22Rv1 (cell line): Measurements from ENCODE around the gene CCDC187.

Source experiments
- ZFX ChIP-seq: fragments of 450-650 bp; IDR thresholded peaks from 2 replicates; pipeline ENCODE4 v1.6.1; 2017; ENCODE audit warnings: antibody characterized with exemption, borderline replicate concordance
- TF ChIP-seq, protein P1 (sequence below): fragments of 450-650 bp; IDR thresholded peaks from 2 replicates; pipeline ENCODE4 v1.5.1; 2017; ENCODE audit warnings: mild to moderate bottlenecking

DNA sequence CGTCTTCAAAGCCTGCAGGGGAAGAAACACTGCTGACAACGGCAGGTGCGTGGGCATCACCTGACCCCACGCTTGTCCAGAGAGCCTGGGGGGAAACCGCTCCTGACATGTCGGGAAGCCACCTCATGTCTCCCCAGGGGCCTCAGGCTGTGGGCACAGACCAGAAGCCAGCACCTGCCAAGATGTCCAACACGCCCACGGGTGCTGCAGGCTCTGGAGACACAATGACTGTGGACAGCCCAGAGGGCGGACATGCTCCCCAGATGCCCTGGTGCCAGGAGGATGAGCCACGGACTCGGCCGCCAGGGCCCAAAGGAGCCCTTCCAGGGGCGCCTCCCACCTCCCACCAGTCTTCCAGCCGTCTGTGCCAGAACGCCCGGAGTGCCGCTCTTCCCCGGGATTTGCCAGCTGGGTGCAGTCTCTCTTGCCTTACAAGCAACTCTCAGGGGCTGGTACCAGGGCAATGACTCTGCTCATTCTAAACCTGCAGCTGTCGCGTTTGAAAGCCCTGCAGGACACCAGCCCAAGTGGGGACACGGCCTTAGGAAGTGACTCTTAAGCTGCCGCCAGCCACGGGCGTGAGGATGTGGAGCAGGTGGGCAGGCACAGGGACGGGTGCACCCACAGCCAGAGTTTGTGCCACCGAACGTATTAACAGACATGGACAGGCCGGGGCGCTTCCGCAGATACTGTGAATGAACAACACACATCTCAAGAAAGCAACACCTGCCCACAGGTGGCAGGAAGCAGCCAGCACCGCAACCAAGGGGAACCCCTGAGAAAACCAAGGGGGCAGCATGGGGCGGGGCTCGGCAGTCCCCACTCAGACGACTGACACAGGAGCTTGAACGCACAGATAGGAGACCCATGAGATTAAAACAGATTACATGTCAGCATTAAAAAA is 92.2 kb downstream of the CCDC187 start:
- TF ChIP-seq, protein P1, sequence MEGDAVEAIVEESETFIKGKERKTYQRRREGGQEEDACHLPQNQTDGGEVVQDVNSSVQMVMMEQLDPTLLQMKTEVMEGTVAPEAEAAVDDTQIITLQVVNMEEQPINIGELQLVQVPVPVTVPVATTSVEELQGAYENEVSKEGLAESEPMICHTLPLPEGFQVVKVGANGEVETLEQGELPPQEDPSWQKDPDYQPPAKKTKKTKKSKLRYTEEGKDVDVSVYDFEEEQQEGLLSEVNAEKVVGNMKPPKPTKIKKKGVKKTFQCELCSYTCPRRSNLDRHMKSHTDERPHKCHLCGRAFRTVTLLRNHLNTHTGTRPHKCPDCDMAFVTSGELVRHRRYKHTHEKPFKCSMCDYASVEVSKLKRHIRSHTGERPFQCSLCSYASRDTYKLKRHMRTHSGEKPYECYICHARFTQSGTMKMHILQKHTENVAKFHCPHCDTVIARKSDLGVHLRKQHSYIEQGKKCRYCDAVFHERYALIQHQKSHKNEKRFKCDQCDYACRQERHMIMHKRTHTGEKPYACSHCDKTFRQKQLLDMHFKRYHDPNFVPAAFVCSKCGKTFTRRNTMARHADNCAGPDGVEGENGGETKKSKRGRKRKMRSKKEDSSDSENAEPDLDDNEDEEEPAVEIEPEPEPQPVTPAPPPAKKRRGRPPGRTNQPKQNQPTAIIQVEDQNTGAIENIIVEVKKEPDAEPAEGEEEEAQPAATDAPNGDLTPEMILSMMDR, result no peak
- no peak for TF ChIP-seq ZFX
